ENCODE measurements around the gene ADAMTSL1. TPM values are rescaled to one million over a fixed set of nuclear protein-coding genes. Genes with fewer than 3 reads are reported as not detected.

Gene ADAMTSL1
- total and polyA plus RNA-seq, 2 of the 8 experiments (the other 6 are each of a cell fraction or from before 2014, with no cell fraction given): 0.84 to 1.1 TPM

GRCh38 chr9:18922161-18922885 lies 448.4 kb downstream of the ADAMTSL1 start:
- POLR2A ChIA-PET (ENCODE audit: partially characterized antibody): no interaction called here
- 90% methylated on average over 8 of the region's 8 CpGs; no CpG with 5 or more reads in 1 of the 2 experiments for WGBS, 2 experiments (ENCODE audit: extremely low coverage in 1 of 2, insufficient coverage in 1 of 2, insufficient read length in 1 of 2, insufficient replicate concordance in 2 of 2, low coverage in 1 of 2, low lambda C conversion rate in 2 of 2, missing lambda C conversion rate in 1 of 2)

More at GRCh38 chr9:18922161-18922885, 448.4 kb downstream of the ADAMTSL1 start:
- TF ChIP-seq NRF1 (IDR thresholded peaks at IDR 0.05; ENCODE audit: low read depth, low read length): no peak
- TF ChIP-seq, protein P1, sequence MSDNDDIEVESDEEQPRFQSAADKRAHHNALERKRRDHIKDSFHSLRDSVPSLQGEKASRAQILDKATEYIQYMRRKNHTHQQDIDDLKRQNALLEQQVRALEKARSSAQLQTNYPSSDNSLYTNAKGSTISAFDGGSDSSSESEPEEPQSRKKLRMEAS (IDR thresholded peaks at IDR 0.05): no peak
- TF ChIP-seq GTF2F1 (IDR thresholded peaks at IDR 0.05; ENCODE audit: borderline replicate concordance, low read depth, low read length): no peak
- no peak for TF ChIP-seq SAP30 (IDR thresholded peaks at IDR 0.05; ENCODE audit: insufficient read depth, insufficient replicate concordance, low read length)
- TF ChIP-seq MAFK (IDR thresholded peaks at IDR 0.05; ENCODE audit: low read depth, low read length): no peak
- no peak for TF ChIP-seq CREB1 (IDR thresholded peaks at IDR 0.05)
- Histone ChIP-seq H3K27ac (ENCODE audit: low read depth, low read length) (no peak overlapping the region), H3K9ac (replicated peaks in 1 of 4; ENCODE audit: extremely low read depth in 1 of 4, low read depth in 3 of 4, low read length in 3 of 4) (no peak overlapping the region), H4K20me1 (replicated peaks in 1 of 2; ENCODE audit: control insufficient read depth in 1 of 2, insufficient read depth in 2 of 2, low read length in 2 of 2) (no peaks in the 10 kb centered on the region), H3K4me2 (ENCODE audit: insufficient read depth in 1 of 2, low read depth in 2 of 2, low read length in 2 of 2) (no peak overlapping the region), H3K18ac (ENCODE audit: extremely low read depth, low read length) (no peak overlapping the region), H3K23ac (ENCODE audit: insufficient read length) (no peak overlapping the region), H3K79me1 (ENCODE audit: low read depth, low read length) (no peaks in the 10 kb centered on the region), H3K14ac (ENCODE audit: insufficient read length) (no peak overlapping the region), H4K8ac (ENCODE audit: extremely low read depth, insufficient read depth, low read length) (no peak overlapping the region), H2BK12ac (ENCODE audit: low read depth, low read length) (no peak overlapping the region), H3K36me3 (ENCODE audit: control insufficient read depth in 2 of 4, insufficient read depth in 4 of 4, low read length in 3 of 4) (no peaks in the 10 kb centered on the region), H3K27me3 (replicated peaks in 1 of 4; ENCODE audit: control insufficient read depth in 3 of 4, extremely low read depth in 1 of 4, insufficient read depth in 3 of 4, low read length in 3 of 4) (no peaks in the 10 kb centered on the region), H2AFZ (ENCODE audit: low read length) (peak overlapping the region; percentile 88; the same call in 1 of the 2 replicates), H3K4me3 (ENCODE audit: extremely low read depth in 1 of 4, insufficient read depth in 2 of 4, low read depth in 3 of 4, low read length in 4 of 4) (no peak overlapping the region), H4K91ac (replicated peaks; ENCODE audit: insufficient read length, low read length) (no peak overlapping the region), H3K23me2 (ENCODE audit: low read depth, low read length) (no peaks in the 10 kb centered on the region; the same call in 1 of the 2 replicates), H2BK120ac (replicated peaks; ENCODE audit: low read depth, low read length) (no peak overlapping the region), H3K9me3 (ENCODE audit: insufficient read depth in 2 of 2, low read depth in 1 of 2, low read length in 1 of 2) (no peaks in the 10 kb centered on the region), H3K79me2 (ENCODE audit: control insufficient read depth in 1 of 2, insufficient read depth in 2 of 2, low read length in 2 of 2) (no peaks in the 10 kb centered on the region), H2BK15ac (ENCODE audit: low read length) (0 out of 2 replicates have a peak overlapping the region, but pooled peaks have one; percentile 72), H3K4me1 (replicated peaks in 1 of 4; ENCODE audit: control insufficient read depth in 3 of 4, insufficient read depth in 4 of 4, low read length in 3 of 4) (no peaks in the 10 kb centered on the region), H2BK5ac (ENCODE audit: low read depth, low read length) (no peak overlapping the region), H2BK20ac (ENCODE audit: low read length) (no peak overlapping the region), H2AK5ac (ENCODE audit: low read depth, low read length) (no peak overlapping the region), H4K5ac (ENCODE audit: insufficient read length, low read depth, low read length) (no peak overlapping the region), H3K4ac (replicated peaks; ENCODE audit: insufficient read length, low read depth, low read length) (no peak overlapping the region), H3K56ac (replicated peaks; ENCODE audit: insufficient read length, low read depth, low read length) (no peak overlapping the region)
- DNase-seq (ENCODE audit: low read depth in 1 of 2, low spot score in 2 of 2) (no peak), FAIRE-seq (no peak)
- CTCF ChIA-PET (ENCODE audit: partially characterized antibody): interaction anchor here (1.1 kb wide), 1 partner anchor 11 kb away, joined by 3 read pairs; no protein-coding TSS in a partner anchor

All from H1 (cell line).